OCI-LY3 (cell line): ENCODE results near the gene SEMA5B.
A peak's percentile ranks its signal among the peaks of the same experiment; 100 is the strongest.

Experiments used
- H2AFZ ChIP-seq: fragments of 200-600, 300-600 bp; shearing (Covaris generic); 2 replicates; pipeline ENCODE4 v1.6.0; 2014; ENCODE audit warnings: antibody characterized with exemption, low read depth, low read length
- H3K27ac ChIP-seq: fragments of 200-600, 300-600 bp; sonication (generic); 2 replicates; pipeline ENCODE4 v1.5.1; 2014; ENCODE audit warnings: mild to moderate bottlenecking, low read length, moderate library complexity, mixed read lengths
- H3K27me3 ChIP-seq: fragments of 200-600, 300-600 bp; sonication (generic); 2 replicates; pipeline ENCODE4 v1.6.1; 2014; ENCODE audit warnings: low read depth, low read length, mixed read lengths
- H3K36me3 ChIP-seq: fragments of 200-600, 300-600 bp; sonication (generic); replicated peaks from 2 replicates; pipeline ENCODE3; 2014; ENCODE audit warnings: low read depth, low read length, mixed read lengths
- H3K4me1 ChIP-seq: fragments of 300-600, 200-600 bp; sonication (generic); 2 replicates; pipeline ENCODE4 v1.6.1; 2014; ENCODE audit warnings: low read length, mixed read lengths
- H3K4me2 ChIP-seq: fragments of 200-600, 300-600 bp; sonication (generic); 2 replicates; pipeline ENCODE4 v1.6.1; 2014; ENCODE audit warnings: low read length, mixed read lengths
- H3K4me3 ChIP-seq: fragments of 300-600, 200-600 bp; sonication (generic); 2 replicates; pipeline ENCODE4 v1.5.1; 2014; ENCODE audit warnings: antibody characterized with exemption, mild to moderate bottlenecking, low read length, moderate library complexity
- H3K79me2 ChIP-seq: fragments of 300-600, 200-600 bp; shearing (Covaris generic); 2 replicates; pipeline ENCODE4 v1.6.1; 2014; ENCODE audit warnings: mild to moderate bottlenecking, low read length, mixed read lengths
- H3K9ac ChIP-seq: fragments of 300-600, 200-600 bp; shearing (Covaris generic); 2 replicates; pipeline ENCODE4 v1.6.0; 2014; ENCODE audit warnings: mild to moderate bottlenecking, low read length, moderate library complexity
- H3K9me3 ChIP-seq: fragments of 200-600, 300-600 bp; shearing (Covaris generic); 2 replicates; pipeline ENCODE4 v1.6.1; 2014; ENCODE audit warnings: low read length, mixed read lengths; ENCODE audit not compliant: insufficient read depth
- H4K20me1 ChIP-seq: fragments of 200-600, 300-600 bp; sonication (generic); 2 replicates; pipeline ENCODE4 v1.6.1; 2016; ENCODE audit warnings: low read length, mixed read lengths; ENCODE audit not compliant: insufficient read depth
- CTCF ChIP-seq: fragments of 200-600, 300-600 bp; sonication (generic); IDR thresholded peaks from 2 replicates; pipeline ENCODE4 v1.5.1; 2014; ENCODE audit warnings: antibody characterized with exemption, low read length, low read depth
- EZH2phosphoT487 ChIP-seq: fragments of 200-600 bp; shearing (Covaris generic); IDR thresholded peaks from 2 replicates; pipeline ENCODE4 v1.6.1; 2018; ENCODE audit warnings: antibody characterized with exemption, mixed run types, low read depth

Gene SEMA5B

GRCh38 chr3:122977746-122978466, 49.7 kb downstream of the SEMA5B start:
- Histone ChIP-seq H3K4me3 (no peak overlapping the region), H3K4me2 (no peak overlapping the region), H3K9me3 (no peaks in the 10 kb centered on the region), H3K79me2 (no peaks in the 10 kb centered on the region), H3K27ac (no peak overlapping the region), H3K9ac (no peak overlapping the region), H4K20me1 (no peaks in the 10 kb centered on the region), H2AFZ (no peak overlapping the region), H3K36me3 (no peaks in the 10 kb centered on the region), H3K4me1 (peaks cover 42% of the 10 kb centered on the region), H3K27me3 (no peaks in the 10 kb centered on the region)
- TF ChIP-seq EZH2phosphoT487 (no peak), CTCF (no peak)

- peak overlapping the region; percentile 47; the same call in 1 of the 2 replicates for H2AFZ ChIP-seq
- peak overlapping the region; percentile 56 for H3K27ac ChIP-seq
- no peaks in the 10 kb centered on the region for H4K20me1 ChIP-seq
- H3K79me2 ChIP-seq = no peaks in the 10 kb centered on the region
- peak overlapping the region; percentile 83 for H3K4me2 ChIP-seq
- H3K27me3 ChIP-seq = peaks cover 11% of the 10 kb centered on the region; the same call in 1 of the 2 replicates
- H3K4me3 ChIP-seq = peak overlapping the region; percentile 68
- TF ChIP-seq EZH2phosphoT487 = no peak
- no peak for TF ChIP-seq CTCF
- H3K4me1 ChIP-seq = peaks cover 42% of the 10 kb centered on the region
- no peaks in the 10 kb centered on the region for H3K36me3 ChIP-seq
- no peaks in the 10 kb centered on the region for H3K9me3 ChIP-seq
- H3K9ac ChIP-seq = peak overlapping the region; percentile 39
Measured at GRCh38 chr3:122975924-122976293, 51.7 kb downstream of the SEMA5B start.

GRCh38 chr3:122975163-122975923, 52.2 kb downstream of the SEMA5B start:
- Histone ChIP-seq H4K20me1 (no peaks in the 10 kb centered on the region), H3K4me1 (peaks cover 42% of the 10 kb centered on the region), H2AFZ (peak overlapping the region; percentile 47; the same call in 1 of the 2 replicates), H3K36me3 (no peaks in the 10 kb centered on the region), H3K79me2 (no peaks in the 10 kb centered on the region), H3K4me3 (peak overlapping the region; percentile 68), H3K4me2 (peak overlapping the region; percentile 83), H3K27me3 (peaks cover 14% of the 10 kb centered on the region; the same call in 1 of the 2 replicates), H3K9me3 (no peaks in the 10 kb centered on the region), H3K9ac (peak overlapping the region; percentile 39), H3K27ac (peak overlapping the region; percentile 56)
- TF ChIP-seq EZH2phosphoT487 (no peak), CTCF (no peak)

GRCh38 chr3:122974764-122975162, 52.8 kb downstream of the SEMA5B start:
- Histone ChIP-seq H3K9ac (peak overlapping the region; percentile 39; the same call in 1 of the 2 replicates), H3K4me3 (peak overlapping the region; percentile 68), H3K4me1 (peaks cover 44% of the 10 kb centered on the region), H4K20me1 (no peaks in the 10 kb centered on the region), H3K27me3 (peaks cover 17% of the 10 kb centered on the region; the same call in 1 of the 2 replicates), H2AFZ (no peak overlapping the region), H3K36me3 (no peaks in the 10 kb centered on the region), H3K27ac (peak overlapping the region; percentile 56; the same call in 1 of the 2 replicates), H3K4me2 (peak overlapping the region; percentile 83), H3K79me2 (no peaks in the 10 kb centered on the region), H3K9me3 (no peaks in the 10 kb centered on the region)
- TF ChIP-seq EZH2phosphoT487 = no peak
- TF ChIP-seq CTCF = no peak
